ENCODE data around the gene APCDD1L.

Gene APCDD1L

DNA sequence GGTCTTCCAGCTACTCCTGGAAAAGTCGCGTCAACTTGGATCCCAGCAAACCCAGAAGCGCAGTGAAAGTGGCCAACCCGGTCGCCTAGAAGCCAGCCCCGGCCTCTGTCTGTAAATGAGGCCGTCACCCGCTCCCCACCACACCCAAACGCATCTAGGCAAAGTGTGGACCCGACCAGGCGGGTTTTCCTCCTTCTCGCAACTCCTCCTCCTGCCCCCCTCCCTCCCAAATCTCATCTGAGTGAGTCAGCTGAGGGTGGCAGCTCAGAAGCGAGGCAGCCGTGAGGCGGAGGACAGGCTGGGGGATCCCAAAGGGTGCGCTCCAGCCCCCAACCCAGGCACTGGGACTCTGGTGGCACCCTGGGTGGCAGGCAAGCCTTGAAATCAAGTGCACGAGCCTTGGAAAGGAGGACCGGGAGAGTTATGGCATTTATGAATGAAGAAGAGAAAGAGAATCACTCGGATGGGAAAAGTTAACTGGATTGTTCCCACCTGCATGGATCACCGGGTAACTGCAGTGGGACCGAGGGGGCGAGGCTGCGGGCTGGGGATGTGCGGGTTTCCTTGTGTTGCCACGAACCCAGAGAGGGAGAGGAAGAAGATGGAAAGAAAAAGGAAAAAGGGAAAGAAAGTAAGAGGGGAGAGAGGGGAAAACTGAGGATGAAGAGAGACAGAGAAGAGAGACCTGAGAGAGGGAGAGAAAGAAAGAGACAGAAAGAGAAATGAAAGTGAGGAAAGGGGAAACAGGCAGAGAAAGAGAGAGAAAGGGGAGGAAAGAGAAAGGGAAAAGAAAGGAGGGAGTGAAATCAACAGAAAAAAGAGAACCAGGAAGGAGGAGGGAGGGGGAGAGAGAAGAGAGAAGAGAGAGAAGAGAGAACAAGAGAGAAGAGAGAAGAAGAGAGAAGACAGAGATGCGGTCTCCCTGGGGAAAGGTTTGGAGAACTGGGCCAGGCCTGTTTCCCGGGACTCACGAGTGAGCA is at the start of gene APCDD1L:
Gene APCDD1L (minus strand): TSS at position 167 of the 980 bp plus-strand sequence. CDS start 692 bp downstream, outside the sequence.
- no peak within 1 kb of the TSS for H3K4me3 ChIP-seq
- peaks cover 0 to 31% (median 7%) of the 10 kb centered on the region in 10 experiments; a peak in 10 of 20 replicates for H3K4me1 ChIP-seq
- no peak within 1 kb of the TSS for H3K27ac ChIP-seq
- no peak within 1 kb of the TSS for H3K9ac ChIP-seq
- H4K20me1 ChIP-seq, result 0 out of 22 replicates have a peak, but pooled peaks cover 0 to 4% (median 0%) of the 10 kb centered on the region in 11 experiments
- TF ChIP-seq Cebpa-rat (IDR thresholded peaks at IDR 0.05), result no peak
- no peaks in the 10 kb centered on the region; a peak in 1 of 22 replicates for H3K9me3 ChIP-seq (replicated peaks in 1 of 11)
- H3K36me3 ChIP-seq, result no peaks in the 10 kb centered on the region
- 0 out of 22 replicates have a peak within 1 kb of the TSS, but pooled peaks of 2 of the 11 experiments have one; percentile 3 to 13 for H3K4me2 ChIP-seq
- peaks cover 23 to 42% (median 39%) of the 10 kb centered on the region in 11 experiments for H3K27me3 ChIP-seq

DNA sequence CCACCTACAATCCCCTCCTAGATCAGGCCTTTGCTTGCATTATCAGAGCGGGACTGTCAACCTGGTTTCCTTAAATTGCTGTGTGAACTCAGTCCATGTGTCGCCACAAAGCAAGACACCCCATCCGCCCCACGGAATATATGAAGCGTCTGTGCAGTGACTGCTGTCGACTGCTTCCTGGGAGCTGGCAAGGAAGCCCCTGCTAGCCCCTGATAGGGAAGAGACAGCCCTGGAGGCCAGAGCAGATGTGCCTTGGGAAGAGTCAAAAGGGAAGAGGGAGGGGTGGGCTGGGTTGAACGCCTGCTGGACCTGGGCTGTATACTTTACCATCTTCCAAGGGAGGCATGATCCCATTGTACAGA is 44.1 kb upstream of the APCDD1L start:
- Histone ChIP-seq H3K4me1 (peaks cover 0 to 44% (median 38%) of the 10 kb centered on the region in 10 experiments; a peak in 16 of 20 replicates), H3K27me3 (no peaks in the 10 kb centered on the region), H3K9me3 (replicated peaks in 1 of 11) (peaks cover 0 to 8% (median 6%) of the 10 kb centered on the region in 11 experiments; a peak in 15 of 22 replicates), H3K27ac (peak overlapping the region in 4 of 11 experiments; percentile 27 to 59 (median 52); a peak in 6 of 22 replicates), H3K9ac (peak overlapping the region in 2 of 11 experiments; percentile 29 to 33; a peak in 3 of 22 replicates), H3K36me3 (no peaks in the 10 kb centered on the region), H4K20me1 (no peaks in the 10 kb centered on the region), H3K4me2 (peak overlapping the region in 9 of 11 experiments; percentile 15 to 81 (median 73); a peak in 18 of 22 replicates), H3K4me3 (no peak overlapping the region)
- no peak for TF ChIP-seq Cebpa-rat (IDR thresholded peaks at IDR 0.05)

DNA sequence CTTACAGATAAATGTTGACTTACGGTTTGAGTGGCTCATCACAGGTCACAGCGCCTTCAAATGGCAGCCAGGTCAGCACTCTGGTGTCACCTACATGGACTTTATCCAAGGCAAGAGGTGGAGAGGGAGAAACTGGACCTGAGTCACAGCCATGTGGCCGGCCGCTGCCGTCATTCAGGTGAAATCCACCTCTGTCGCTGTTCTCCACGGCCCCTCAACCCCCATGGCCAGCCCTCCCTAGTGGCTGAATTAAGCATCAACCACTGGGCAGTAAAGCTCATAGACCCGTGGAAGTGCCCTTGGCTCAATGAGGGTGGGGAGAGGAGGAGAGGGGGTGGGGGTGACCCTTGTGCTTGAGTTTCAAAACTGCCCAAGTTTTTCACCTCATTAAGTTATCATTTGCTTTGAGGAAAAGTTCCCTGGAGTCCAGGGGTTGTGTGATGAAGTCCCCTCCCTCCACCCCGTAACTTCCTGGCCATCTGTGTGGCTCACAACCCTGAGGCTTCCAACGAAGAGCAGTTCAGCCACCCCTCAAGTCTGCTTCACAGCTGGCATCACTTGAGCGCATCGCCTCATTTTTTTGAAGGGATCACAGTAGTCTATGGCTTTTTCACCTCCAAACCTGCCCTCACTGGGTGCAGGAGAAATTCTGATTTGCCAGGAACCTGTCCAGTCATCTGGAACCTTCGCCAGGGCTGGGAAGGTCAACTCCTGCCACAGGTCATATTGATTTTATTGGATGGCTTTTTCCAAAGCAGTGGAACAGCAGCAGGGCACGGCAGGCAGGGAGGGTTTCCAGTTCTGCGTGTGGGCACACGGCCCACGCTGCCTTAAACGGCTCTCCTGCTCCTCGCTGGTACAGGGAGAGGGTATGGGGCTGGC is 43.5 kb upstream of the APCDD1L start:
- Histone ChIP-seq H3K4me1 (peaks cover 0 to 44% (median 38%) of the 10 kb centered on the region in 10 experiments; a peak in 16 of 20 replicates), H3K9ac (peak overlapping the region in 2 of 11 experiments; percentile 29 to 33; a peak in 3 of 22 replicates)

DNA sequence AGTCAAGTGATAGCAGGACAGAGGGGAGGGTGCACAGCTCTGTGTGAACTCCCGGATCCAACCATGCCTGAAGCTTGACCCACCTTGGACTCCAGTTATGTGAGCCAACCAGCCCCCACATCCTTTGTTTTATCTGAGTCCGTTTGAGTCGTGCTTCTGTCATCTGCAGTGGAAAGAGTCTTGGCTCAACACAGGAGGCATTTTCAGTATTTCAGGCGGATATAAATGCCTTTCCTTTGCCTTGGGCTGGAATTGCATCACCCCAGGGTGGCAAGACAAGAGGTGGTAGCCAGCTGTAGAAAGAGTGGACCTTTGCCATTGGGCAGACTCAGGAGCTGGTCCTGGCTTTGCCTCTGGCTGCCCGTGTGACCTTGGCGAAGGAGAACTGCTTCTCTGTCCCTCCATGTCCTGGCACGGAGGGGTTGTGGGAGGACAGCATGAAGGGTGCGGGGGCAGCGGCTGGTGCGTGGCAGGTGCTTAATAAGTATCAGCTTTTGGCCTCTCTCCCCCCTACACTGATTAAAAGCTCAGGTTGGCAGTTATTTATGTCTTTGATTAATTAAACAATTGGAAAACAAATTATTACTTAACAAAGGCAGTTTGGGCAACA is 42.6 kb upstream of the APCDD1L start:
- Histone ChIP-seq H3K4me3 (no peak overlapping the region), H3K4me2 (peak overlapping the region in 9 of 11 experiments; percentile 15 to 81 (median 73); a peak in 16 of 22 replicates), H3K27ac (peak overlapping the region in 2 of 11 experiments; percentile 24 to 59; a peak in 2 of 22 replicates)

More for the DNA sequence above, 43.5 kb upstream of the APCDD1L start:
- Histone ChIP-seq H3K27me3 (no peaks in the 10 kb centered on the region), H3K9me3 (replicated peaks in 1 of 11) (peaks cover 0 to 2% (median under 1%) of the 10 kb centered on the region in 11 experiments; a peak in 7 of 22 replicates), H3K4me2 (peak overlapping the region in 9 of 11 experiments; percentile 15 to 81 (median 73); a peak in 18 of 22 replicates), H3K4me3 (no peak overlapping the region), H3K27ac (peak overlapping the region in 4 of 11 experiments; percentile 27 to 59 (median 52); a peak in 6 of 22 replicates), H4K20me1 (no peaks in the 10 kb centered on the region), H3K36me3 (no peaks in the 10 kb centered on the region)
- TF ChIP-seq Cebpa-rat (IDR thresholded peaks at IDR 0.05), result no peak

DNA sequence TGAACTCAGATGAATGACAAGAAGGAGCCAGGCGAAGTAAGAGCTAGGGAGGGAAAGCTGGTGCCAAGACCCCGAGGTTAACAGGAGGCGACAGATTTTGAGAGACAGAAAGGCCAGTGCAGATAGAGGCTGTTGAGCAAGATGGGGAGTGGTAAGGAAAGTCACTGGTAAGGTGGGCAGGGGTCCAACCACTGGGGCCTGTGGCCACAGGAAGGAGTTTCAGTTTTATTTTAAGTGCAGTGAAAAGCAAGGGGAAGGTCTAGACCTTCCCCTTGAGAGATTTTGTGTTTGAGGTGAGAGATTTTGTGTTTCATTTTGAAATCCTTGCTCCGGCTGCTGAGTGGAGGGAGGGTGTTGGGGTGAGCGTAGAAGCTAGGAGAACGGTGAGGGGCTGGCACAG is 41.8 kb upstream of the APCDD1L start:
- no peaks in the 10 kb centered on the region for H3K27me3 ChIP-seq

More for the DNA sequence above, 42.6 kb upstream of the APCDD1L start:
- Histone ChIP-seq H3K9me3 (replicated peaks in 1 of 11) (no peaks in the 10 kb centered on the region), H3K4me1 (peaks cover 0 to 44% (median 38%) of the 10 kb centered on the region in 10 experiments; a peak in 16 of 20 replicates), H3K9ac (no peak overlapping the region), H4K20me1 (no peaks in the 10 kb centered on the region), H3K27me3 (no peaks in the 10 kb centered on the region), H3K36me3 (no peaks in the 10 kb centered on the region)
- no peak for TF ChIP-seq Cebpa-rat (IDR thresholded peaks at IDR 0.05)

DNA sequence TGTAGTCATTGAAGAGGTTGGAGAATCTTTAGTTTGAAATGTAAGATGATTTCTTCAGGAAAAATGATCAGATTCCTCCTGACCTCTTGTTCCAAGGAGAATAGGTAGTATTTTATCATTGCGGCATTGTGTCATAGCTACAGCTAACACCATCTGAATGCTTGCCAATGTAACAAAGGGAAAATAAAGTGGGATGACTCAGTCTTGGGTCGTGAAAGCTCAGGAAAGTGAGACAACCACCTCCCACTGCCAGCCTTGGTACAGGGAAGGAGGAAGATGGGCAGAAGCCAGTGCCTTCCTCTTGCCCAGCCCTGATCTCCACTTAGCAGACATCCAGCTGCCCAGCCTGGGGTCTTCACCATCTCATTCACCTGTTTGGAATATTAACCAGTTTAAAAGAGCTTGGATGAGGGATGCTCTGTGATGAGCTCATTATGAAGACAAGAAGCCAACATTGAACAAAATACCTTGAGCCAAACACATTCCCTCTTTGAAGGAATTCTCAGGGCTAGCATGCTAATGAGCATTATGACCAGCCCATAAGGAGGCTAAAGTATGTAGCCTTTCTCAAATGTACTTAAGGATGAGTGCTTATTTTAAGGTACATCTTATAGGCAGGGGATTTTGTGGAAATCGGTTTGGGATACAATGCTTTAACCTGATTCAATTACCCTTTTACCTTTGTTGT is 40.0 kb upstream of the APCDD1L start:
- TF ChIP-seq Cebpa-rat (IDR thresholded peaks at IDR 0.05), result no peak
- no peaks in the 10 kb centered on the region for H4K20me1 ChIP-seq
- no peak overlapping the region for H3K9ac ChIP-seq
- H3K4me2 ChIP-seq, result no peak overlapping the region
- no peaks in the 10 kb centered on the region for H3K36me3 ChIP-seq
- no peak overlapping the region for H3K27ac ChIP-seq
- no peaks in the 10 kb centered on the region for H3K27me3 ChIP-seq
- H3K4me1 ChIP-seq, result peaks cover 0 to 42% (median 36%) of the 10 kb centered on the region in 10 experiments; a peak in 16 of 20 replicates
- H3K9me3 ChIP-seq (replicated peaks in 1 of 11), result no peaks in the 10 kb centered on the region
- H3K4me3 ChIP-seq, result no peak overlapping the region

More for the DNA sequence above, 41.8 kb upstream of the APCDD1L start:
- Histone ChIP-seq H3K9me3 (replicated peaks in 1 of 11) (no peaks in the 10 kb centered on the region), H3K27ac (0 out of 22 replicates have a peak overlapping the region, but pooled peaks of 1 of the 11 experiments have one; percentile 24), H3K9ac (no peak overlapping the region), H3K4me1 (peaks cover 0 to 44% (median 38%) of the 10 kb centered on the region in 10 experiments; a peak in 16 of 20 replicates), H3K36me3 (no peaks in the 10 kb centered on the region), H3K4me2 (peak overlapping the region in 9 of 11 experiments; percentile 29 to 81 (median 73); a peak in 16 of 22 replicates), H3K4me3 (no peak overlapping the region), H4K20me1 (no peaks in the 10 kb centered on the region)
- TF ChIP-seq Cebpa-rat (IDR thresholded peaks at IDR 0.05), result no peak

DNA sequence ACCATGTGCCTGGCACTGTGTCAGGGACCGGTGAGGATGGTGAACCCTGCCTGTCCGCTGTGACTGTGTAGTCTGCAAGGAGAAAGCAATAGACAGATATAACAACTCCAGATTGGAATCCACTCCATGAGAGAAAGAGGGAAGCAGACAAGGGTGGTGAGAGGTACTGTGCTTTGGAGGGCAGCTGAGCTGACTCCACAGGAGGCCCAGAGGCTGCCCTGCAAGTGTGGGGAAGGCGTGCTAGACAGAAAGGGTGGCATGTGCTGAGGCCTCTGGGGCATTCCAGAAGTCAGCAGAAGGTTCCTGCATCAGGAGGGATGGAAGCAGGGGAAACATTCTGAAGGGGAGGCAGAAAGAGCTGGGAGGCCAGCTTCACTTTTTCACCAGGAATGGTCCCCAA is 39.3 kb upstream of the APCDD1L start:
- Histone ChIP-seq H3K36me3 (no peaks in the 10 kb centered on the region), H3K4me2 (no peak overlapping the region)

More for the DNA sequence above, 39.3 kb upstream of the APCDD1L start:
- no peak overlapping the region for H3K4me3 ChIP-seq
- no peaks in the 10 kb centered on the region for H3K9me3 ChIP-seq (replicated peaks in 1 of 11)
- H3K4me1 ChIP-seq, result peaks cover 0 to 35% (median 30%) of the 10 kb centered on the region in 10 experiments; a peak in 16 of 20 replicates
- no peaks in the 10 kb centered on the region for H4K20me1 ChIP-seq
- no peaks in the 10 kb centered on the region for H3K27me3 ChIP-seq
- no peak for TF ChIP-seq Cebpa-rat (IDR thresholded peaks at IDR 0.05)
- H3K9ac ChIP-seq, result no peak overlapping the region
- H3K27ac ChIP-seq, result no peak overlapping the region

Measured in BLaER1 treated with 17β-estradiol and CSF1 and Interleukin-3, amounts not matched to agents 10 nM and 100 nM (cell line).